ENCODE results near the gene BAHCC1. TPM values are rescaled to one million over a fixed set of nuclear protein-coding genes. Genes with fewer than 3 reads are reported as not detected.

Gene BAHCC1
- total RNA-seq, 1 donor from 2014 or later = 4.8 TPM

DNA sequence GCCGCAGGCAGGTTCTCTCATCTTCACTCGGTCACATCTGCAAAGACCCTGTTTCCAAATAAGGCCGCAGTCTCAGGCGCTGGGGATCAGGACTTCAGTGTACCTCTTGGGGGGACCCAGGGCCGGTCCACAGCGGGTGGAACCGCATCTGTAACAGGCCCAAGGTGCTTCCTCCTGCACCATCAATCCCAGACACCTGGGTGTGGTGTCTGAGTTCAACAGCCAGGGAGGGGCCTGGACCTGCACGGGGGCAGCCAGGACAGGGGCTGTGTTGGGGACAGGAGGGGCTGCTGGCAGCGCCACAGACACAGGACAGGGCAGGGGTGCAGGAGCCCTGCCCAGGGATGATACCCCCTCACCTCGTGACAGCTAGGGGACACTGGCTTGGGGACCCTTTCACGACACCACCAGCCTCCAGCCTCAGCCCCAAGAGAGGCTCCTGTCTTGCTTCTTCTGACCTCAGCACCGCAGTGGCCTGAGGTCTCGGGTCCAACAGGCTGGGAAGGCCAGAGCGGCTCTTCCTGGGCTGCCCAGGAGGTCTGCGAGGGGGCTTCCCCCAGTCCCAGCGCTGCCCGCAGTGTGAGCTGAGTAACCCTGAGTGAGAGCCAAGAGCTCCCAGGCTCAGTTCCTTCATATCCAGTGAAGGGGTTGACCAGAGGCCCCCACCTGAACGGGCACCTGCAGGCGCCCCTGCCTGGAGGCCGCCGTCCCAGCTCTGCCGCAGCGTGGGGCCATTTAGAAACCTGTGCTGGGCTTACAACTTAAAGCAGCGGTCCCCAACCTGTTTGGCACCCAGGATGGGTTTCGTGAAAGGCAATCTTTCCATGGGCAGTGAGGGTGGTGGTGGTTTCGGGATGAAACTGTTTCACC lies 30.7 kb upstream of the BAHCC1 start:
- DNase-seq (ENCODE audit: low read depth) = no peak
- TF ChIP-seq, protein P1, sequence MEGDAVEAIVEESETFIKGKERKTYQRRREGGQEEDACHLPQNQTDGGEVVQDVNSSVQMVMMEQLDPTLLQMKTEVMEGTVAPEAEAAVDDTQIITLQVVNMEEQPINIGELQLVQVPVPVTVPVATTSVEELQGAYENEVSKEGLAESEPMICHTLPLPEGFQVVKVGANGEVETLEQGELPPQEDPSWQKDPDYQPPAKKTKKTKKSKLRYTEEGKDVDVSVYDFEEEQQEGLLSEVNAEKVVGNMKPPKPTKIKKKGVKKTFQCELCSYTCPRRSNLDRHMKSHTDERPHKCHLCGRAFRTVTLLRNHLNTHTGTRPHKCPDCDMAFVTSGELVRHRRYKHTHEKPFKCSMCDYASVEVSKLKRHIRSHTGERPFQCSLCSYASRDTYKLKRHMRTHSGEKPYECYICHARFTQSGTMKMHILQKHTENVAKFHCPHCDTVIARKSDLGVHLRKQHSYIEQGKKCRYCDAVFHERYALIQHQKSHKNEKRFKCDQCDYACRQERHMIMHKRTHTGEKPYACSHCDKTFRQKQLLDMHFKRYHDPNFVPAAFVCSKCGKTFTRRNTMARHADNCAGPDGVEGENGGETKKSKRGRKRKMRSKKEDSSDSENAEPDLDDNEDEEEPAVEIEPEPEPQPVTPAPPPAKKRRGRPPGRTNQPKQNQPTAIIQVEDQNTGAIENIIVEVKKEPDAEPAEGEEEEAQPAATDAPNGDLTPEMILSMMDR (conservative IDR thresholded peaks at IDR 0.05; ENCODE audit: low read depth, low read length) = no peak
- no peak overlapping the region for H3K4me3 ChIP-seq (ENCODE audit: low read depth, low read length)

DNA sequence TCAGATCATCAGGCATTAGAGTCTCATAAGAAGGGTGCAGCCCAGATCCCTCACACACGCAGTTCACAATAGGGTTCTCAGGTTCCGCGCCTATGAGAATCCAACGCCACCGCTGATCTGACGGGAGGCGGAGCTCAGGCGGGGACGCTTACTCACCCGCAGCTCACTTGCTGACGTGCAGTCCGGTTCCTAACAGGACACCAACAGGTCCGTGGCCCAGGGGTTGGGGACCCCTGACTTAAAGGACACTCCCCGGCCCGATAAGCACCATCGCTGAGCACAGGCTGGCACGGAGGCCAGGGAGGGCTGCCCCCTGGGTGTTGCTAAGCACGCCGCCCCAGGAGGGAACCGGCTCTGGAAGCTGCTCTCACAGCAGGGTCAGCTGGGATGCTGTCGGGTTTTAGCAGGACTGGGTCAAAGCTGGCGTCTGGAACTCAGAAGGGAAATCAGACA lies 30.1 kb upstream of the BAHCC1 start:
- peak overlapping the region; percentile 18 for H3K4me3 ChIP-seq (ENCODE audit: low read depth, low read length)
- no peak for DNase-seq (ENCODE audit: low read depth)
- TF ChIP-seq, protein P1 (conservative IDR thresholded peaks at IDR 0.05; ENCODE audit: low read depth, low read length) = no peak

DNA sequence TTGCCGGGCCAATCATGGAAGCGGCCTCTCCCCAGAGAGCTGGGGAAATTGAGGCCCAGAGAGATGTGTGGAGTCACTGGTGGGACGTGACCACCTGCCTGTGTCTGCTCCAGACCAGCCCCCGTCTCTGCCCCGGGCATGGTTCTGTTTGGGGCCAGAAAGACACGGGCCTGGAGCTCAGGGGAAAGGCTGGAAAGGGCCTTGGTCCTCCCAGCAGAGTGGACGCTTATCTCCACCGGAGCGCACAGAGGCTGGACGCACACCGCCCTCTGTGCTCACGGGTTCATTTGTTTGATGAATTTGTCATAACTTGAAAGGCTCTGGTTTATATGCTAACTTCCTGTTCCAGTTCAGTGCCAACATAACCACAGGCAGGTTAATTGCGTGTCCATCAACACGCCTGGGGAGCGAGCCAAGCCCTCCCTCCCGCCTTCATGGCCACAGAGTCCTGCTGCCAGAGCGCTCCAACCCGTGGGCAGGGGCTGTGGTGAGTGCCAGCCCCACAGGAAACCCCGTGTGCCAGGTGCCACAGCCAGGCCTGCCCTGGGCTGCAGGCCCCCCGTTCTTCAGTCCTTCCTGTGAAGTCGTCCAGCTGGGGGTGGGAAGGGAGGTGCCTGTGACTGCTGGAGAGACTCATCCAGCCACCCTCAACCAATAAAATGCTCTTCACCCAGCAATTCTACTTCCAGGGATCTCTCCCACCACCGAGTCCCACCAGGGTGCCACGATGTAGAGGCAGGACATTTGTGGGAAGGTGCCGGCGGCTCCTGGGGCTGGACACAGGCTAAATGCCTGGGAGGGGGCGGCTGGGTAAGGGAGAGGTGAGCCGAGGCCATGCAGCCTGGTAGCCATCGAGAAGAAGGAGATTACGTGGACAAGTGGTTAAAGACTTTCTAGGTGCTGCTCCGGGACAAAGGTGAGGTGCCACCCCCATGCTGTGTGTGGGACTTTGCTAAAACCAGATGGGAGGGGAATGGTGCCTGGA lies 29.4 kb upstream of the BAHCC1 start:
- TF ChIP-seq, protein P1 (conservative IDR thresholded peaks at IDR 0.05; ENCODE audit: low read depth, low read length) = no peak
- peak overlapping the region; percentile 18 for H3K4me3 ChIP-seq (ENCODE audit: low read depth, low read length)
- DNase-seq (ENCODE audit: low read depth) = peak; percentile 77

DNA sequence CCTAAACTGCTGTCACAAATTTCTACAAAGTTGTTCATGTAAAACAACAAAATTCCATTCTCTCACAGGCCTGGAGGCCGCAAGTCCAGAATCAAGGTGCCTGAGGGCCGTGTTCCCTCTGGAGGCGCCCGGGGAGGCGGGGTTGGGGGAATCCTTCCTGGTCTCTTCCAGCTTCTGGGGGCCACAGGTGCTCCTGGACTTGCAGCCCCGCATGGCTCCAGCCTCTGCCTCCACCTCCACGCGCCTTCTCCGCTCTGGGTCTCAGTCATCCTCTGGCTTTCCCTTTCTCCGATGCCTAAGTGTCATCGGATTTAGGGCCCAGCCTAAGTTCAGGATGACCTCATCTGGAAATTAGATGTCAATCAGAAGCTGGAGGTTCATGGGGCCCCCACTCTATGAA lies 28.6 kb upstream of the BAHCC1 start:
- H3K4me3 ChIP-seq (ENCODE audit: low read depth, low read length) = no peak overlapping the region
- no peak for DNase-seq (ENCODE audit: low read depth)
- TF ChIP-seq, protein P1 (conservative IDR thresholded peaks at IDR 0.05; ENCODE audit: low read depth, low read length) = no peak

DNA sequence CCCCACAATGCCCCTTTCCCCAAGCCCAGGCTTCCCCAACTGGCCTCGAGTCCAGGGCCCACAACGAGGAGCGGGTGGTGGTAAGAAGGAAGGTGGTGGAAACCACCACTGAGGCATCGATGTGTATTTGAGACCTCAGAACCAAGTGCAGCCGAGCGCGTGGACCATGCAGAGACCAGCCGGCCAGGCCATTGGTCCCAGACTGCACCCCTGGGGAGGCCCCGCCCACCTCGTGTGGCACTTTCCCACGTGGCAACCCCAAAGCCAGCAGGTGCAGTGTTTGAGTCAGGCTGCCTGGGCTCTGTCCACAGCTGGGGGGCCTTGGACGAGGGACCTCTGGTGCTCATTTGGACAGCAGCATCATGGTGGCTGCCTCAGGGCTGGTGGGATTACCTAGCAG lies 28.1 kb upstream of the BAHCC1 start:
- TF ChIP-seq, protein P1 (conservative IDR thresholded peaks at IDR 0.05; ENCODE audit: low read depth, low read length) = no peak
- DNase-seq (ENCODE audit: low read depth) = no peak
- H3K4me3 ChIP-seq (ENCODE audit: low read depth, low read length) = no peak overlapping the region

DNA sequence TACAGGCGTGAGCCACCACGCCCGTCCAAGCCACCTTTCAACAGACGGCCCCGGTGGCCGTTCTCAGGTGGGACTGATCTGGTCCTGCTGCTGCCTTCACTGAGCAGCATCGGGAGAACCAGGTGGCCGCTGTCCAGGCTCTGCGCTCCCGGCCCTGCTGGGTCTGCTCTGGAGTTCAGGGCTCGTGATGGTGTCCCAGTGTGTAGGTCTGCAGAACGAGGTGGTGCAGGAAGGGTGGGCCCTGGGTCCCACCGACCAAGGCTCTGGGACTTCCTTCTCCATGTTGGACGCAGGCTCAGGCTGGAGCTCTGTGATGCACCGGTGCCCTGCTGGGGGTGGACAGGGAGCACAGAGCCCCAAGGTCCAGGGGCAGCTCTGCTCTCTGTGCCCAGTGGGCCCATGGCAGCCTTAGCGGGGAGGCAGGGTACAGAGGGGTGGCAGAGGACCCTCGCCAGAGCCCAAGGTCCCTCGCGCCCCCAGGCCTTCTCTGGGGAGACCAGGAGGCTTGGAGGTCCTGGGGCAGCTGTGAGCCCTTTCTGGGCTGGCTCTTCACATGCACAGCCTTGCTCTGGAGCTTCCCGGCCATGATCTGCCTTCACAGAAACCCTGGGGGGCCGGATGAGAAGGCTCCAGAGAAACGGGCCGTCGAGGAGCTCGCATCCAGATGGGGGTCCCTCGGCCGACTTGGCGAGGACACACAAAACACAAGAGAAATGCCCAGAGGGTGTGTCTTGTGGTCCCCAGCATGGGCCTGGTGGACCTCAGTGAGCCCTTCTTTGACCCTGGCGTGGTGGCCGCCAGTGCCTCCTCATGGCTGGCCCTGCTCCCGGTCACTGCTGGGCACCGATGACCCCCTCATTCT lies 26.9 kb upstream of the BAHCC1 start:
- DNase-seq (ENCODE audit: low read depth) = no peak
- TF ChIP-seq, protein P1 (conservative IDR thresholded peaks at IDR 0.05; ENCODE audit: low read depth, low read length) = no peak

More for the DNA sequence above, 26.9 kb upstream of the BAHCC1 start:
- H3K4me3 ChIP-seq (ENCODE audit: low read depth, low read length) = no peak overlapping the region

All from epithelial cell of proximal tubule (primary cell).